Nephron (organoid): ENCODE results near the gene VTCN1.

ENCODE experiments used
- H3K27ac Mint-ChIP-seq, 3 experiments: 2 replicates each; pipeline ENCODE4 v1.8.0; 2020; ENCODE audit warnings: mixed read lengths in 3 of 3, mild to moderate bottlenecking in 2 of 3, moderate library complexity in 1 of 3
- H3K27me3 Mint-ChIP-seq: 2 replicates; pipeline ENCODE4 v1.8.0; 2021; ENCODE audit warnings: low read depth, mild to moderate bottlenecking, moderate library complexity, mixed read lengths
- H3K36me3 Mint-ChIP-seq: 2 replicates; pipeline ENCODE4 v1.8.0; 2020; ENCODE audit warnings: low read depth, mixed read lengths
- H3K4me1 Mint-ChIP-seq: 2 replicates; pipeline ENCODE4 v1.8.0; 2020; ENCODE audit warnings: mixed read lengths
- H3K4me3 Mint-ChIP-seq, 3 experiments: 2 replicates each; pipeline ENCODE4 v1.8.0; 2020; ENCODE audit warnings: mild to moderate bottlenecking in 3 of 3, mixed read lengths in 3 of 3, moderate library complexity in 2 of 3
- H3K9me3 Mint-ChIP-seq: 2 replicates; pipeline ENCODE4 v1.8.0; 2020; ENCODE audit warnings: mixed read lengths
- CTCF ChIP-seq, 3 experiments: fragments of 200-600 bp; sonication (generic); IDR thresholded peaks; one replicate each; pipeline ENCODE4 v1.5.0; 2021; ENCODE audit warnings: antibody characterized with exemption in 3 of 3; ENCODE audit not compliant: unreplicated experiment in 3 of 3

Gene VTCN1

GRCh38 chr1:117136749-117137148 is 74.0 kb downstream of the VTCN1 start:
- H3K27ac Mint-ChIP-seq, result no peak overlapping the region
- H3K9me3 Mint-ChIP-seq, result no peaks in the 10 kb centered on the region
- TF ChIP-seq CTCF (IDR thresholded peaks at IDR 0.05; ENCODE audit: unreplicated experiment in 3 of 3), result no peak
- no peak overlapping the region for H3K4me3 Mint-ChIP-seq
- no peaks in the 10 kb centered on the region for H3K27me3 Mint-ChIP-seq
- H3K4me1 Mint-ChIP-seq, result peaks cover 25% of the 10 kb centered on the region
- H3K36me3 Mint-ChIP-seq, result no peaks in the 10 kb centered on the region

- no peaks in the 10 kb centered on the region for H3K27me3 Mint-ChIP-seq
- H3K9me3 Mint-ChIP-seq, result no peaks in the 10 kb centered on the region
- TF ChIP-seq CTCF (IDR thresholded peaks at IDR 0.05; ENCODE audit: unreplicated experiment in 3 of 3), result no peak
- no peaks in the 10 kb centered on the region for H3K36me3 Mint-ChIP-seq
- peaks cover 25% of the 10 kb centered on the region for H3K4me1 Mint-ChIP-seq
- no peak overlapping the region for H3K27ac Mint-ChIP-seq
- H3K4me3 Mint-ChIP-seq, result no peak overlapping the region
Observed at GRCh38 chr1:117135329-117135728, 75.4 kb downstream of the VTCN1 start.

- H3K27ac Mint-ChIP-seq, result no peak overlapping the region
- H3K9me3 Mint-ChIP-seq, result no peaks in the 10 kb centered on the region
- peaks cover 27% of the 10 kb centered on the region for H3K4me1 Mint-ChIP-seq
Observed at GRCh38 chr1:117130526-117130925, 80.2 kb downstream of the VTCN1 start.

GRCh38 chr1:117128323-117129079 is 82.2 kb downstream of the VTCN1 start:
- peak overlapping the region; percentile 32 to 70 (median 42) for H3K4me3 Mint-ChIP-seq
- H3K36me3 Mint-ChIP-seq, result no peaks in the 10 kb centered on the region
- no peaks in the 10 kb centered on the region for H3K9me3 Mint-ChIP-seq
- peak overlapping the region; percentile 53 to 86 (median 82) for H3K27ac Mint-ChIP-seq
- H3K4me1 Mint-ChIP-seq, result peaks cover 22% of the 10 kb centered on the region
- no peaks in the 10 kb centered on the region for H3K27me3 Mint-ChIP-seq
- peak; percentile 42 to 59 (median 53) for TF ChIP-seq CTCF (IDR thresholded peaks at IDR 0.05; ENCODE audit: unreplicated experiment in 3 of 3)

More at GRCh38 chr1:117130526-117130925, 80.2 kb downstream of the VTCN1 start:
- Mint-ChIP-seq H3K27me3 (no peaks in the 10 kb centered on the region), H3K4me3 (no peak overlapping the region), H3K36me3 (no peaks in the 10 kb centered on the region)
- TF ChIP-seq CTCF (IDR thresholded peaks at IDR 0.05; ENCODE audit: unreplicated experiment in 3 of 3), result no peak

GRCh38 chr1:117127795-117128194 is 82.9 kb downstream of the VTCN1 start:
- Mint-ChIP-seq H3K9me3 (no peaks in the 10 kb centered on the region), H3K4me3 (no peak overlapping the region), H3K4me1 (peaks cover 29% of the 10 kb centered on the region), H3K27me3 (peaks cover under 1% of the 10 kb centered on the region), H3K36me3 (no peaks in the 10 kb centered on the region), H3K27ac (peak overlapping the region in 1 of 3 experiments; percentile 86)
- no peak for TF ChIP-seq CTCF (IDR thresholded peaks at IDR 0.05; ENCODE audit: unreplicated experiment in 3 of 3)

GRCh38 chr1:117124661-117125060 is 86.1 kb downstream of the VTCN1 start:
- Mint-ChIP-seq H3K4me1 (peaks cover 45% of the 10 kb centered on the region), H3K4me3 (no peak overlapping the region), H3K27me3 (peaks cover 3% of the 10 kb centered on the region), H3K36me3 (no peaks in the 10 kb centered on the region), H3K9me3 (no peaks in the 10 kb centered on the region), H3K27ac (no peak overlapping the region)
- TF ChIP-seq CTCF (IDR thresholded peaks at IDR 0.05; ENCODE audit: unreplicated experiment in 3 of 3), result no peak
